GM12801 (cell line): ENCODE results near the gene AUTS2.

Experiments used
- CTCF ChIP-seq: IDR thresholded peaks from one replicate; pipeline ENCODE4 v1.5.1; 2011; ENCODE audit warnings: control low read depth; ENCODE audit not compliant: insufficient read length; ENCODE audit errors: extremely low read depth

The AUTS2 gene

DNA sequence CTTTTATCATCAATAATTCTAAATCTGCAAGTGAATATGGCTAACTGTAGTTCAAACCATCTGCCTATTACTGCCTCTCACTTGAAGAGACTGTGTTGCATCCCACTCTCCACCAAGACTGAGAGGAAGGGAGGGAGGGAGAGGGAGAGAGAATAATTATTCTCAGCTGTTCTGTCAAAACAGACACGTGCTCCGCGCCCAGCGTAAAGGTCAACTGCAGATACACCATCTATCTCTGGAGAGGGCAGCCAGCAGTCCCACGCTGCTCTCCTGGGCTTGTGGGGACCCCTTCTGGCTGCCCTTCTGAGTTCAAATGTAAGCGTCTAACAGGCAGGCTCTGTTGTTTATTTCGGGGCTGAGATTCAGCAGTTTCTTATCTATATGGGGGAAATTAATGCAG, 908.2 kb downstream of the AUTS2 start:
- TF ChIP-seq CTCF = no peak

GRCh38 chr7:70512144-70512543, 913.9 kb downstream of the AUTS2 start:
- no peak for TF ChIP-seq CTCF

DNA sequence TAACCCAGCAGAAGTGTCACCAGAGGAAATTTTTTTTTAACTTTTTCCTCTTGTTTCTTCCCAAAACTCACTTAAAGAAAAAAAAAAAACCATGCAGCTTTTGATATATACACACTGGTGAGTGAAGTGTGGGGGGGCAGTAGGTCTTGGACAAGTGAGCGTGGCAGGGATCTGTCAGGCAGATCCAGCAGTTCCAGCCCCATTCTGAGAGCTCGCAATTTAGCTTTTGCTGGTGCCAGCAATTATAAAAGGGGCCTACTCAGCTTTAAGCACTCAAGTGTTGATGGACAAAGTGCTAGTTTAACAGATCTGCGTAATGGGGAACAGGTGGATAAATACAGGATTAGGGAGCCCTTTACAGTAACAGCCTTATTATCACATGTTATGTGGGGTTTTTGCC, 914.5 kb downstream of the AUTS2 start:
- no peak for TF ChIP-seq CTCF

GRCh38 chr7:70520611-70521010, 922.3 kb downstream of the AUTS2 start:
- no peak for TF ChIP-seq CTCF

DNA sequence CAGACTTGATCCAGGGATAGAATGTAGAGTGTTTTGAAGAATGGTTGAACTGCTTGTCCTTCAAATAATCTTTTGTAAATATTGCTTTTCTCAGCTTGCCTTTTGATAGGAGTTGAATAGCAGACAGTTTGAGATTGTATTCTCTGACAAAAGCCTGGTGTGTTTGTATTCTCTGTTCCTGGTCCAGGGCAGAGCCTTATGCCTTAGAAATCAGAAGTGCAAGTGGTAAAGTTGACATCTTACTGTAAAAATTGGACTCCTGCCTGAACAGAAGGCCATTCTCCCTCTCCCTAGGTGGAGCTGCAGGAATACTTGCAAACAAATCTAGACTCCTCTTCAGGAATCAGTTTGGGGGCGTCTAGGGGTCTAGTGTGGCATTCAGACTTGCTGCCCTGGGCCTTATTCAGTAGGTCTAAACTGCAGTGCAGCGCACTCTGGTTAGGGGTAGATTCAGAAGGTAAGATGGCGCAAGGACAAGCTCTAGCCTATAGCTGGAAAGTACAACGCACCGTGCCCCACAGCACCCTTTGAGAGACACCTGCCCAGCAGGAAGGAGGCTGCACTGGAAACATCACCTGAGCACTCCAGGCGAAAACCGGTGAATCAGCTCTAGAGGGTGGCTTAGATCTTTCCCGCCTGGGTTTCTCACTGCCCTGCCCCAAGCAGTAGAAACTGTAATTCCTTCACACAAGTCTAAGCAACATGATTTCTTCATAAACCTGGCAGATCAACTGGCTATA, 925.1 kb downstream of the AUTS2 start:
- no peak for TF ChIP-seq CTCF

GRCh38 chr7:70523989-70524351, 925.7 kb downstream of the AUTS2 start:
- TF ChIP-seq CTCF = no peak

- TF ChIP-seq CTCF = no peak
These were observed 927.7 kb downstream of the AUTS2 start for GRCh38 chr7:70525991-70526390.
